Spleen (tissue), 7 donors: Measurements from ENCODE around the gene DCXR.

Source experiments
- POLR2A ChIP-seq, 3 donors: fragments of 450-650 bp; IDR thresholded peaks; one replicate each; pipeline ENCODE4 v1.5.1; 2017; ENCODE audit warnings: antibody characterized with exemption in 3 of 3, mild to moderate bottlenecking in 1 of 3
- TF ChIP-seq, protein P1 (sequence below), 11 experiments: fragments of 200-600 bp in 7 of 11; fragments of 450-650 bp in 4 of 11; sonication (generic) in 4 of 11; IDR thresholded peaks in 8 of 11; conservative IDR thresholded peaks in 3 of 11; 1 replicate in 7 of 11; 2 replicates in 4 of 11; pipeline versions ENCODE4 v1.4.0 to v1.8.0; 2016 to 2021; ENCODE audit warnings: antibody characterized with exemption in 11 of 11, inconsistent platforms in 4 of 11, mild to moderate bottlenecking in 1 of 11
- donor health status: DM: no; HTN: no; CAD: no; lungs with moderate emphysema.
- donor health status: DM: no; HTN: no; CAD: no.
- donor health status: DM: no; HTN: no; CAD: no.

DNA sequence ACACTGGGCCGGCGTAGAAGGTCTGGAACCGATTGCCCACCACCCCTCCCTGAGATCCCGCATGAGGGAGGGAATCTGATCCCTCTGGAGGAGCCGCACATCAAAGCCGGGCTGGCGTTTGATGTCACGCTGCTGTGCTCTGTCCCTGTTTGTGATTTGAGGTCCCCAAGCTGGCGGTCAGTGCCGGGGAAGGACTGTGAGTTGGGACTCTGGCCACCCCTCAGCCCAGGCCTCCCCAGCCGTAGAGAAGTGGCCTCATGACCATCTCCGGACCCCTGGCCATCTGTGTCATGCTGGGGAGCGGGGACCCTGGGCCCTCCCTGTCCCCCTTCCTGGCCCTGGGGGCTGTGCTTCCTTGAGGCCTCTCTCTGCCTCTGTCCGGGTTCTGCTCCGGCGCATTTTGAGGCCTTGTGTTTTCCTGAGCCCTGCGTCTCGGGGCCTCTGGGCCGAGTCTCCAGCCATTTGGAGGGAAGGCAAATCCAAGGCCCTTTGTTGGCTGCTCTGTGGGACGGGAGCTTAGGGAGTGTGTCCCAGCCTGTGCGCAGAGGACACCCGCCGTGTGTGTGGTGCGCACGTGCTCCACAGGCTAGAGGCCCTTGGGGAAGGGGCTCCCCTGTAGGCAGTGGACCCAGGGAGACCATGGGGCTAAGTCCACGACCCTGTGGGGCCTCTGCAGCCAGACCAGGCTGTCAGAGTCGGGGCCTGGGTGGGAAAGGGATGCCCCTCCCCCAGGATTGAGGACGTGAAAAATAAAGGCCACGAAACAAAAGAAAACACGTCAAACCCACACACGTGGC, 45.0 kb downstream of the DCXR start:
- TF ChIP-seq, protein P1, sequence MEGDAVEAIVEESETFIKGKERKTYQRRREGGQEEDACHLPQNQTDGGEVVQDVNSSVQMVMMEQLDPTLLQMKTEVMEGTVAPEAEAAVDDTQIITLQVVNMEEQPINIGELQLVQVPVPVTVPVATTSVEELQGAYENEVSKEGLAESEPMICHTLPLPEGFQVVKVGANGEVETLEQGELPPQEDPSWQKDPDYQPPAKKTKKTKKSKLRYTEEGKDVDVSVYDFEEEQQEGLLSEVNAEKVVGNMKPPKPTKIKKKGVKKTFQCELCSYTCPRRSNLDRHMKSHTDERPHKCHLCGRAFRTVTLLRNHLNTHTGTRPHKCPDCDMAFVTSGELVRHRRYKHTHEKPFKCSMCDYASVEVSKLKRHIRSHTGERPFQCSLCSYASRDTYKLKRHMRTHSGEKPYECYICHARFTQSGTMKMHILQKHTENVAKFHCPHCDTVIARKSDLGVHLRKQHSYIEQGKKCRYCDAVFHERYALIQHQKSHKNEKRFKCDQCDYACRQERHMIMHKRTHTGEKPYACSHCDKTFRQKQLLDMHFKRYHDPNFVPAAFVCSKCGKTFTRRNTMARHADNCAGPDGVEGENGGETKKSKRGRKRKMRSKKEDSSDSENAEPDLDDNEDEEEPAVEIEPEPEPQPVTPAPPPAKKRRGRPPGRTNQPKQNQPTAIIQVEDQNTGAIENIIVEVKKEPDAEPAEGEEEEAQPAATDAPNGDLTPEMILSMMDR (IDR thresholded peaks at IDR 0.05 in 8 of 11, conservative IDR thresholded peaks at IDR 0.05 in 3 of 11) = no peak
- no peak for TF ChIP-seq POLR2A (IDR thresholded peaks at IDR 0.05)
